Measurements from ENCODE around the gene BLVRB.

DNA sequence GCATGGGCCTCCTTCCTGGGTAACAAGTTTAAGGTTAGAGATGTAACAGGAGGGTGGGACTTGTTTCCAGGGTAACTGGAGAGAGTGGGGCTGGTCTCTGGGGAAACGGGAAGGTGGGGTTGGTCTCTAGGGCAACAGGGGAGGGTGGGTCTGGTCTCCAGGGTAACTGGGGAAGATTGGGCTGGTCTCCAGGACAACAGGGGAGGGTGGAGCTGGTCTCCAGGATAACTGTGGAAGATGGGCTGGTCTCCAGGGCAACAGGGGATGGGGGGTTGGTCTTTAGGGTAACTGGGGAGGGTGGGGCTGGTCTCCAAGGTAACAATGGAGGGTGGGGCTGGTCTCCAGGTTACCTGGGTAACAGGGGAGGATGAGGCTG lies 37.8 kb upstream of the BLVRB start:
- TF ChIP-seq, protein P1, sequence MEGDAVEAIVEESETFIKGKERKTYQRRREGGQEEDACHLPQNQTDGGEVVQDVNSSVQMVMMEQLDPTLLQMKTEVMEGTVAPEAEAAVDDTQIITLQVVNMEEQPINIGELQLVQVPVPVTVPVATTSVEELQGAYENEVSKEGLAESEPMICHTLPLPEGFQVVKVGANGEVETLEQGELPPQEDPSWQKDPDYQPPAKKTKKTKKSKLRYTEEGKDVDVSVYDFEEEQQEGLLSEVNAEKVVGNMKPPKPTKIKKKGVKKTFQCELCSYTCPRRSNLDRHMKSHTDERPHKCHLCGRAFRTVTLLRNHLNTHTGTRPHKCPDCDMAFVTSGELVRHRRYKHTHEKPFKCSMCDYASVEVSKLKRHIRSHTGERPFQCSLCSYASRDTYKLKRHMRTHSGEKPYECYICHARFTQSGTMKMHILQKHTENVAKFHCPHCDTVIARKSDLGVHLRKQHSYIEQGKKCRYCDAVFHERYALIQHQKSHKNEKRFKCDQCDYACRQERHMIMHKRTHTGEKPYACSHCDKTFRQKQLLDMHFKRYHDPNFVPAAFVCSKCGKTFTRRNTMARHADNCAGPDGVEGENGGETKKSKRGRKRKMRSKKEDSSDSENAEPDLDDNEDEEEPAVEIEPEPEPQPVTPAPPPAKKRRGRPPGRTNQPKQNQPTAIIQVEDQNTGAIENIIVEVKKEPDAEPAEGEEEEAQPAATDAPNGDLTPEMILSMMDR (IDR thresholded peaks at IDR 0.05) = no peak
- TF ChIP-seq POLR2A (IDR thresholded peaks at IDR 0.05) (no peak), POLR2AphosphoS5 (IDR thresholded peaks at IDR 0.05) (no peak)
